Stimulated activated naive CD4-positive, alpha-beta T cell treated with Interleukin-2 at 50 U/mL for 16 hours (primary cell): Measurements from ENCODE around the gene PCDHB12.
"Not testable (repeated sequence)": the region's sequence is repeated elsewhere in the genome, so short reads cannot be mapped to it uniquely, and the experiment has no call there.

Experiments
- DNase-seq: peaks from one replicate; lab custom pipeline; 2025; lab: John Stamatoyannopoulos, UW

PCDHB12 gene

DNA sequence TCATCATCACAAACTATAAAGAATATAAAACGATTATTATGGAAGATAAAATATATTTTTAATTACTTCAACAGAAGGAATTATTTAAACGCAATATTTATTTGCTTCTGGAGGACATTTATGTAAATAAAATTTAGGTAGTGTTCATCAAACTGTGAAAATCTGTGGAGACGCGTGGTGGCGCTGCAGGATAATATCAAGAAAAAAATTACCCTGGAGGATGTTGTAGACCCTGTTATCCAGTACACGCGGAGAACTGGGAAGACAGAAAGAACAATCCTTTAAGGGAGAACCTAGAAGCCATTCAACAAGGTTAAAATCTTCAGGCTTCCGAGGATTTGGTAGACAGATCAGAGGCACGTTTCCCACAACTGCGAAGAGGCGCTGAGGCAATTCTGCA is at the start of gene PCDHB12:
TSS of gene PCDHB12 (plus strand) at position 242 of the 400 bp plus-strand sequence. CDS start 189 bp downstream, outside the sequence.
- DNase-seq: no peak

DNA sequence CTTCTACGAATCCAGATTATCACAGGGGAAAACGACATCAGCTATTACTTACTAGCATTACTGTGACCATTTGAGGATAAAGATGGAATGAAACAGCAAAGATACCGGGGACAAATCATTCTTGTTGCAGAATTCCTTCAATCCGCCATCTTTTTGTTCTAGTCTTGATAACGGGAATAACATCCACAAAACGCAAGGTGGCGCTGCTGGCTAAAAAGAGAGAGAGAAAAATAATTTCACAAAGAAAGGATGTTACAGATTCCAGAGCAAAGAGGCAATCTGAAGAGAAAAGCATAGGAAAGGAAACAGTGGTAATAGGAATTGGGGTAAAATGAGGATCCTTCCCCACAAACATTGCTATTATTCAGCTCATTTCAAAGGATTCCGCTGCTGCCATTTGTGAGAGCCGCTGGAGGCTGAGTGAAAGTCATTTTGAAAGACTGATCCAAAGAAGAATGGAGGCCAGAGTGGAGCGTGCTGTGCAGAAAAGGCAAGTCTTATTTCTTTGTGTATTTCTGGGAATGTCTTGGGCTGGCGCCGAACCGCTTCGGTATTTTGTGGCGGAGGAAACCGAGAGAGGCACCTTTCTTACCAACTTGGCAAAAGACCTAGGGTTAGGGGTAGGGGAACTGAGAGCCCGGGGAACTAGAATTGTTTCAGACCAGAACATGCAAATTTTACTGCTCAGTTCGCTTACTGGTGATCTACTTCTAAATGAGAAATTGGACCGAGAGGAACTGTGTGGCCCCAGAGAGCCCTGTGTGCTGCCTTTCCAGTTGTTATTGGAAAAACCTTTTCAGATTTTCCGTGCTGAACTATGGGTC is 35.9 kb upstream of the PCDHB12 start, which contains the start of gene PCDHB7:
TSS of gene PCDHB7 (plus strand) at position 264 of the 824 bp plus-strand sequence. CDS start at position 456, 192 bp downstream.
- no peak for DNase-seq

DNA sequence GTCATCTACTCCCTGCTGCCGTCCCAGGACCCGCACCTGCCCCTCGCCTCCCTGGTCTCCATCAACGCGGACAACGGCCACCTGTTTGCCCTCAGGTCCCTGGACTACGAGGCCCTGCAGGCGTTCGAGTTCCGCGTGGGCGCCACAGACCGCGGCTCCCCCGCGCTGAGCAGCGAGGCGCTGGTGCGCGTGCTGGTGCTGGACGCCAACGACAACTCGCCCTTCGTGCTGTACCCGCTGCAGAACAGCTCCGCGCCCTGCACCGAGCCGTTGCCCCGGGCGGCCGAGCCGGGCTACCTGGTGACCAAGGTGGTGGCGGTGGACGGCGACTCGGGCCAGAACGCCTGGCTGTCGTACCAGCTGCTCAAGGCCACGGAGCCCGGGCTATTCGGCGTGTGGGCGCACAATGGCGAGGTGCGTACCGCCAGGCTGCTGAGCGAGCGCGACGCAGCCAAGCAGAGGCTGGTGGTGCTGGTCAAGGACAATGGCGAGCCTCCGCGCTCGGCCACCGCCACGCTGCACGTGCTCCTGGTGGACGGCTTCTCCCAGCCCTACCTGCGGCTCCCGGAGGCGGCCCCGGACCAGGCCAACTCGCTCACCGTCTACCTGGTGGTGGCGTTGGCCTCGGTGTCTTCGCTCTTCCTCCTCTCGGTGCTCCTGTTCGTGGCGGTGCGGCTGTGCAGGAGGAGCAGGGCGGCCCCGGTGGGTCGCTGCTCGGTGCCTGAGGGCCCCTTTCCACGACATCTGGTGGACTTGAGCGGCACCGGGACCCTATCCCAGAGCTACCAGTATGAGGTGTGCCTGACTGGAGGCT is 34.0 kb upstream of the PCDHB12 start:
- not testable (repeated sequence) for DNase-seq

DNA sequence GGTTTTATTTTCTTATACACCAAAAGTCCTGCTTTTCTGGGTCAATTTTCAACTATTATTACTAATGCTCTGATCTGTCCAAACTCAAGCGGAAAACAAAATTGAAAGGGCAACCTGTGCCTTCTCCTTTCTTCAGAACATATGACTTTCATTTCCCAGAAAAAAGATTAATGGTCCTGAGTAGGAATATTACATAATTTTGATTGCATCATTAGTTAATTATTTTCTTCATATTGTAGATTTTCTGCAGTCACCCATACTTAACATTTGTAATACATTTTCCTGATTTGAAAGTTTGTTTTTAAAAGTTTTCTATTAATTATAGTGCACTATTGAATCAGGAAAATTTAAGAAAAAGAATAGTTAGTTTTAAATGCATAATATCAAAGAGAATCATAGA is 32.6 kb upstream of the PCDHB12 start:
- DNase-seq: no peak

DNA sequence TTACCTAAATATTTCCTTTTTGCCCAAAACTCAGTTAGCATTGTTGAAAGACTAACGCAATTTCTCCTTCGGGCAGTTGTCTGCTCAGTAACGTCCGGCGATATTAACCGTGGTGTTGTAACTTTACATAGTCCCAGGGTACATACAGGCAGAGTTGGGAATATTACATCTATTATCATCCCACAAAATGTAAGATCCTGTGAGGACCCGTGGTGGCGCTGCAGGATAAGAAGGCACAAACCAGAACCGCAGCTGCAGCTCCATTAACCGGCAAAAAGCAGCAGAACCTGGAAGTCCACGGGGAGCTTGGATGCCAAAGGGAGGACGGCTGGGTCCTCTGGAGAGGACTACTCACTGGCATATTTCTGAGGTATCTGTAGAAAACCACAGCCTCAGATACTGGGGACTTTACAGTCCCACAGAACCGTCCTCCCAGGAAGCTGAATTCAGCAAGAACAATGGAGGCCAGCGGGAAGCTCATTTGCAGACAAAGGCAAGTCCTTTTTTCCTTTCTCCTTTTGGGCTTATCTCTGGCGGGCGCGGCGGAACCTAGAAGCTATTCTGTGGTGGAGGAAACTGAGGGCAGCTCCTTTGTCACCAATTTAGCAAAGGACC is 30.8 kb upstream of the PCDHB12 start, which contains the start of gene PCDHB8:
TSS of gene PCDHB8 (plus strand) at position 214 of the 615 bp plus-strand sequence. CDS start at position 459, 245 bp downstream.
- DNase-seq: not testable (repeated sequence)

DNA sequence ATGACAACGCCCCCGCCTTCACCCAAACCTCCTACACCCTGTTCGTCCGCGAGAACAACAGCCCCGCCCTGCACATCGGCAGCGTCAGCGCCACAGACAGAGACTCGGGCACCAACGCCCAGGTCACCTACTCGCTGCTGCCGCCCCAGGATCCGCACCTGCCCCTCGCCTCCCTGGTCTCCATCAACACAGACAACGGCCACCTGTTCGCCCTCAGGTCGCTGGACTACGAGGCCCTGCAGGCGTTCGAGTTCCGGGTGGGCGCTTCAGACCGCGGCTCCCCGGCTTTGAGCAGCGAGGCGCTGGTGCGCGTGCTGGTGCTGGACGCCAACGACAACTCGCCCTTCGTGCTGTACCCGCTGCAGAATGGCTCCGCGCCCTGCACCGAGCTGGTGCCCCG is 29.1 kb upstream of the PCDHB12 start:
- DNase-seq: not testable (repeated sequence)

DNA sequence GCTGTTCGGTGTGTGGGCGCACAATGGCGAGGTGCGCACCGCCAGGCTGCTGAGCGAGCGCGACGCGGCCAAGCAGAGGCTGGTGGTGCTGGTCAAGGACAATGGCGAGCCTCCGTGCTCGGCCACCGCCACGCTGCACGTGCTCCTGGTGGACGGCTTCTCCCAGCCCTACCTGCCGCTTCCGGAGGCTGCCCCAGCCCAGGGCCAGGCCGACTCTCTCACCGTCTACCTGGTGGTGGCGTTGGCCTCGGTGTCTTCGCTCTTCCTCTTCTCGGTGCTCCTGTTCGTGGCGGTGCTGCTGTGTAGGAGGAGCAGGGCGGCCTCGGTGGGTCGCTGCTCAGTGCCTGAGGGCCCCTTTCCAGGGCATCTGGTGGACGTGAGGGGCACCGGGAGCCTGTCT is 28.6 kb upstream of the PCDHB12 start:
- not testable (repeated sequence) for DNase-seq

DNA sequence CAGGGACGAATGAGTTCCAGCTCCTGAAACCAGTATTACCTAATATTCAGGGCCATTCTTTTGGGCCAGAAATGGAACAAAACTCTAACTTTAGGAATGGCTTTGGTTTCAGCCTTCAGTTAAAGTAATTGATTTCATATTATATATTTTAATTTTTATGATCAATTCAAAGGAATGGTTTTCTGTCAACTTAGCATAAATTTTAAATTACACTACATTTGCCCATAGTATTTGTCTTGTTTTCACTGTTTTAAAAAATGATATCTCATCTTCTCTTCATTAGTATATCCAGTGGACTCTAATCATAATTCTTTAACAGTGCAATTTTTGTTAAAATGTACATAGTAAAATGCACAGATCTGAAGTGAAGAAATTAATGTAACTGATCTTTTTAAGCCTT is 28.2 kb upstream of the PCDHB12 start:
- DNase-seq: no peak

DNA sequence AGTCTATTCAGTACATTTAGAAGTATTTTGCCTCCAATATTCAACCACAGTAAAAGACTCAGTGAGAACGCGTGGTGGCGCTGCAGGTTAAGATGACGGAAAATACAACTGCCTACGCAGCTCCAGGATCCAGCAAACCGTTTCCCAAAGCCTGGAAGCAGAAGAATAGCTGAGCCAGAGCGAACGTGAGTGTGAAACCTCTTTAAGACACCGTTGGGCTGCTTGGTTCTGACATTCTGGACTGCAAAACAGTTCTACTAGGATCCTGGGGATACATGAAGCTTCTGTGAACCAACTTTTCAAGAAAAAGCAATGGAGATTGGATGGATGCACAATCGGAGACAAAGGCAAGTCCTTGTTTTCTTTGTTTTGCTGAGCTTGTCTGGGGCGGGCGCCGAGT is 26.3 kb upstream of the PCDHB12 start, which contains the start of gene PCDHB16:
TSS of gene PCDHB16 (plus strand) at position 140 of the 400 bp plus-strand sequence. CDS start at position 313, 173 bp downstream.
- no peak for DNase-seq

DNA sequence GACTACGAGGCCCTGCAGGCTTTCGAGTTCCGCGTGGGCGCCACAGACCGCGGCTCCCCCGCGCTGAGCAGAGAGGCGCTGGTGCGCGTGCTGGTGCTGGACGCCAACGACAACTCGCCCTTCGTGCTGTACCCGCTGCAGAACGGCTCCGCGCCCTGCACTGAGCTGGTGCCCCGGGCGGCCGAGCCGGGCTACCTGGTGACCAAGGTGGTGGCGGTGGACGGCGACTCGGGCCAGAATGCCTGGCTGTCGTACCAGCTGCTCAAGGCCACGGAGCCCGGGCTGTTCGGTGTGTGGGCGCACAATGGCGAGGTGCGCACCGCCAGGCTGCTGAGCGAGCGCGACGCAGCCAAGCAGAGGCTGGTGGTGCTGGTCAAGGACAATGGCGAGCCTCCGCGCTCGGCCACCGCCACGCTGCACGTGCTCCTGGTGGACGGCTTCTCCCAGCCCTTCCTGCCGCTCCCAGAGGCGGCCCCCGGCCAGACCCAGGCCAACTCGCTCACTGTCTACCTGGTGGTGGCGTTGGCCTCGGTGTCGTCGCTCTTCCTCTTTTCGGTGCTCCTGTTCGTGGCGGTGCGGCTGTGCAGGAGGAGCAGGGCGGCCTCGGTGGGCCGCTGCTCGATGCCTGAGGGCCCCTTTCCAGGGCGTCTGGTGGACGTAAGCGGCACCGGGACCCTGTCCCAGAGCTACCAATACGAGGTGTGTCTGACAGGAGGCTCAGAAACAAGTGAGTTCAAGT is 24.2 kb upstream of the PCDHB12 start:
- not testable (repeated sequence) for DNase-seq

DNA sequence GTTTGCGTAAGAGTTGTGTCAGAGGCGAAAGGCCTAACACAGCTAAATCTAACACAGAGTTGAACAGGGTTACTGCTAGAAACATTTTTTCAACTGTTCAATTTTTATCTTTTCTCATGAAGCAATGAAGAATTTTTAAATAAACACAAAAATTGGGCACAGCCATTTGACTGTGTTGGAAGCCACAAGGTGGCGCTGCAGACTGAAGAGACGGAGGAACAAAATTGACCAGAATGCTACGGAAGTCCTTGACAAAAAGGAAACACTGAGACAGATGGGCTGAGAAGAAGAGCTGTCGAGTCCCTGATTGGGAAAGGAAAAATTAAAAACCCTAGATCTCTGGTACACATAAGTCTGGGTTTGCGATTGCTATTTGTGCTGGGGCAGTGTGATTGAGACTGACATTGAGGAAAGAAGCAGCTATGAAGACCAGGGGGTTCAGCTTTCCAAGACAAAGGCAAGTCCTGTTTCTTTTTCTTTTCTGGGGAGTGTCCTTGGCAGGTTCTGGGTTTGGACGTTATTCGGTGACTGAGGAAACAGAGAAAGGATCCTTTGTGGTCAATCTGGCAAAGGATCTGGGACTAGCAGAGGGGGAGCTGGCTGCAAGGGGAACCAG is 21.5 kb upstream of the PCDHB12 start, which contains the start of gene PCDHB9:
TSS of gene PCDHB9 (plus strand) at position 265 of the 616 bp plus-strand sequence. CDS start at position 423, 158 bp downstream.
- peak; percentile 17 for DNase-seq

DNA sequence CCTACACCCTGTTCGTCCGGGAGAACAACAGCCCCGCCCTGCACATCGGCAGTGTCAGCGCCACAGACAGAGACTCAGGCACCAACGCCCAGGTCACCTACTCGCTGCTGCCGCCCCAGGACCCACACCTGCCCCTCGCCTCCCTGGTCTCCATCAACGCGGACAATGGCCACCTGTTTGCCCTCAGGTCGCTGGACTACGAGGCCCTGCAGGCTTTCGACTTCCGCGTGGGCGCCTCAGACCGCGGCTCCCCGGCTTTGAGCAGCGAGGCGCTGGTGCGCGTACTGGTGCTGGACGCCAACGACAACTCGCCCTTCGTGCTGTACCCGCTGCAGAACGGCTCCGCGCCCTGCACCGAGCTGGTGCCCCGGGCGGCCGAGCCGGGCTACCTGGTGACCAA is 19.8 kb upstream of the PCDHB12 start:
- DNase-seq: not testable (repeated sequence)

DNA sequence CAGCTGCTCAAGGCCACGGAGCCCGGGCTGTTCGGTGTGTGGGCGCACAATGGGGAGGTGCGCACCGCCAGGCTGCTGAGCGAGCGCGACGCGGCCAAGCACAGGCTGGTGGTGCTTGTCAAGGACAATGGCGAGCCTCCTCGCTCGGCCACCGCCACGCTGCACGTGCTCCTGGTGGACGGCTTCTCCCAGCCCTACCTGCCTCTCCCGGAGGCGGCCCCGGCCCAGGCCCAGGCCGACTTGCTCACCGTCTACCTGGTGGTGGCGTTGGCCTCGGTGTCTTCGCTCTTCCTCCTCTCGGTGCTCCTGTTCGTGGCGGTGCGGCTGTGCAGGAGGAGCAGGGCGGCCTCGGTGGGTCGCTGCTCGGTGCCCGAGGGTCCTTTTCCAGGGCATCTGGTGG is 19.4 kb upstream of the PCDHB12 start:
- not testable (repeated sequence) for DNase-seq

DNA sequence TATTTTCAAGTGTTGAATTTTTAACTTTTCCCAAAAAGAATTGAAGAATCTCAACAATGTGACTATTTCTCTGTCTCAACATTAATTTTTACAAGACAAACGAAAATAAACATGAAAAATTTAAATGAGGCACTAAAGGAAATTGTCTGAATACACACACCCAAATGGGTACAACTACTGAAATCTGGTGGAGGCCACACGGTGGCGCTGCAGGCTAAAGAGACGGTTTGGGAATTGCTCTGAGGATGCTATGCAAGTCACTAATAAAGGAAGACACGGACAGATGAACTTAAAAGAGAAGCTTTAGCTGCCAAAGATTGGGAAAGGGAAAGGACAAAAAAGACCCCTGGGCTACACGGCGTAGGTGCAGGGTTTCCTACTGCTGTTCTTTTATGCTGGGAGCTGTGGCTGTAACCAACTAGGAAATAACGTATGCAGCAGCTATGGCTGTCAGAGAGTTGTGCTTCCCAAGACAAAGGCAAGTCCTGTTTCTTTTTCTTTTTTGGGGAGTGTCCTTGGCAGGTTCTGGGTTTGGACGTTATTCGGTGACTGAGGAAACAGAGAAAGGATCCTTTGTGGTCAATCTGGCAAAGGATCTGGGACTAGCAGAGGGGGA is 16.3 kb upstream of the PCDHB12 start, which contains the start of gene PCDHB10:
TSS of gene PCDHB10 (plus strand) at position 244 of the 616 bp plus-strand sequence. CDS start at position 444, 200 bp downstream.
- DNase-seq: no peak

DNA sequence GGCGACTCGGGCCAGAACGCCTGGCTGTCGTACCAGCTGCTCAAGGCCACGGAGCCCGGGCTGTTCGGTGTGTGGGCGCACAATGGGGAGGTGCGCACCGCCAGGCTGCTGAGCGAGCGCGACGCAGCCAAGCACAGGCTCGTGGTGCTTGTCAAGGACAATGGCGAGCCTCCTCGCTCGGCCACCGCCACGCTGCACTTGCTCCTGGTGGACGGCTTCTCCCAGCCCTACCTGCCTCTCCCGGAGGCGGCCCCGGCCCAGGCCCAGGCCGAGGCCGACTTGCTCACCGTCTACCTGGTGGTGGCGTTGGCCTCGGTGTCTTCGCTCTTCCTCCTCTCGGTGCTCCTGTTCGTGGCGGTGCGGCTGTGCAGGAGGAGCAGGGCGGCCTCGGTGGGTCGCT is 14.2 kb upstream of the PCDHB12 start:
- DNase-seq: not testable (repeated sequence)

DNA sequence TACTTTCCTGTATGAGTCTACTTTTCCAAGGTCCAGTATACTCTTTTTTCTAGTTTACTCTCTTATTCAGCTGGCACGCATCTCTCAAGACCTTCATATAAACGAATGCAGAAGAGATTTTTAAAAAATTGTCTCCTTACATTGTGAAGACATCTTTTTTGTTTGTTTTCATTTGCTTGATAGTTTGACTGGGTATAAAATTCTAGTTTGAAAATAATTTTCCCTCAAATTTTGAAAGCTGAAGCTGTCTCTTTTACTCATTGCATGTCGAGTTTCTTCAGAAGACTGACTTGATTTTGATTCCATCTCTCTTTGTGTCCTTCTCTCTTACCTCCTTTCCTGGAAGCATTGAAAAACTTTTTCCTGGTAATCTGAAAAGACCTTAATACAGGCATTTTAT is 12.2 kb upstream of the PCDHB12 start:
- no peak for DNase-seq

DNA sequence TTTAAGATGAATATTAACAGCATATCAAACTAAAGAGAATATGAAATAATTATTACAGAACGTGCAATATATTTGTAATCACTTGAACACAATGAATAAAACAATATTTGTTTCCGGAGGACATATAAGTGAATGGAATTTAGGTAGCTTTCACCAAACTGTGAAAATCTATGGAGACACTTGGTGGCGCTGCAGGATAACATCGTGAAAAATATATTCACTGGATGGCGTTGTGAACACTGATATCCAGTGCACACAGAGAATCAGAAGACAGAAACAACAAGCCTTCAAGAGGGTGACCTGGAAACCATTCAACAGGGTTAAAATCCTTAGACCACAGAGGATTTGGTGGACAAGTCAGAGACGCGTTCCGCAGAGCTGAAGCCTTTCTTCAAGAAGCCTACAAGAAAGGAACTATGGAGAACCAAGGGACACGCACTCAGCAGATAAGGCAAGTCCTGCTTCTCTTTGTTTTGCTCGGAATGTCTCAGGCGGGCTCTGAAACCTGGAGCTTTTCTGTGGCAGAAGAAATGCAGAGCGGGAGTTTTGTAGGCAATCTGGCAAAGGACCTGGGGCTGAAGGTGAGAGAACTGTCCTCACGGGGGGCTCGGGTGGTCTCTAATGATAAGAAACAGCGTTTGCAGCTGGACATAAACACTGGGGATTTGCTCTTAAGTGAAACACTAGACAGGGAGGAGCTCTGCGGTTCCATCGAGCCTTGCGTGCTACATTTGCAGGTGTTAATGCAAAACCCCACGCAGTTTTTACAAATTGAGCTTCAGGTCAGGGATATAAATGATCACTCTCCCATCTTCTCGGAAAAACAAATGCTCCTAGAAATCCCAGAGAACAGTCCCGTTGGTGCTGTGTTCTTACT is 8.9 kb upstream of the PCDHB12 start, which contains the start of gene PCDHB11:
TSS of gene PCDHB11 (plus strand) at position 269 of the 877 bp plus-strand sequence. CDS start at position 417, 148 bp downstream.
- no peak for DNase-seq

DNA sequence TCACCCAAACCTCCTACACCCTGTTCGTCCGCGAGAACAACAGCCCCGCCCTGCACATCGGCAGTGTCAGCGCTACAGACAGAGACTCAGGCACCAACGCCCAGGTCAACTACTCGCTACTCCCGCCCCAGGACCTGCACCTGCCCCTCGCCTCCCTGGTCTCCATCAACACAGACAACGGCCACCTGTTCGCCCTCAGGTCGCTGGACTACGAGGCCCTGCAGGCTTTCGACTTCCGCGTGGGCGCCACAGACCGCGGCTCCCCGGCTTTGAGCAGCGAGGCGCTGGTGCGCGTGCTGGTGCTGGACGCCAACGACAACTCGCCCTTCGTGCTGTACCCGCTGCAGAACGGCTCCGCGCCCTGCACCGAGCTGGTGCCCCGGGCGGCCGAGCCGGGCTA is 7.4 kb upstream of the PCDHB12 start:
- not testable (repeated sequence) for DNase-seq

DNA sequence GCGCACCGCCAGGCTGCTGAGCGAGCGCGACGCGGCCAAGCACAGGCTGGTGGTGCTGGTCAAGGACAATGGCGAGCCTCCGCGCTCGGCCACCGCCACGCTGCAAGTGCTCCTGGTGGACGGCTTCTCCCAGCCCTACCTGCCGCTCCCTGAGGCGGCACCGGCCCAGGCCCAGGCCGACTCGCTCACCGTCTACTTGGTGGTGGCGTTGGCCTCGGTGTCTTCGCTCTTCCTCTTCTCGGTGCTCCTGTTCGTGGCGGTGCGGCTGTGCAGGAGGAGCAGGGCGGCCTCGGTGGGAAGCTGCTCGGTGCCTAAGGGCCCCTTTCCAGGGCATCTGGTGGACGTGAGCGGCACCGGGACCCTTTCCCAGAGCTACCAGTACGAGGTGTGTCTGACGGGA is 6.9 kb upstream of the PCDHB12 start:
- DNase-seq: not testable (repeated sequence)
